Breast epithelium (tissue), 4 donors: ENCODE results near the gene CCDC87. TPM values are rescaled to one million over a fixed set of nuclear protein-coding genes. Genes with fewer than 3 reads are reported as not detected.
"Not testable (repeated sequence)": the region's sequence is repeated elsewhere in the genome, so short reads cannot be mapped to it uniquely, and the experiment has no call there.

Source experiments
- DNase-seq, 2 donors: peaks; one replicate each; pipeline ENCODE4 v3.0.0-alpha.2; 2019; ENCODE audit warnings: low spot score in 2 of 2
- H3K27ac ChIP-seq, 2 donors: fragments of 200-600 bp; sonication (generic) in 1 of 2; one replicate each; pipeline ENCODE4 v1.5.1; 2016 to 2019; ENCODE audit warnings: mild to moderate bottlenecking in 1 of 2
- H3K27me3 ChIP-seq, 2 donors: fragments of 200-600 bp; sonication (generic) in 1 of 2; one replicate each; pipeline versions ENCODE4 v1.5.1 to v1.6.0; 2017 to 2019; ENCODE audit warnings: control low read depth in 1 of 2, mild to moderate bottlenecking in 1 of 2
- H3K36me3 ChIP-seq: fragments of 200-600 bp; one replicate; pipeline ENCODE4 v1.5.1; 2019
- H3K4me1 ChIP-seq, 2 donors: fragments of 200-600 bp; sonication (generic); one replicate each; pipeline ENCODE4 v1.5.1; 2016 to 2019; ENCODE audit warnings: control low read depth in 1 of 2
- H3K4me3 ChIP-seq, 3 donors: fragments of 200-600 bp; sonication (generic); 1 replicate in 2 of 3; 2 replicates in 1 of 3; pipeline ENCODE4 v1.5.1; 2016 to 2019; ENCODE audit warnings: mild to moderate bottlenecking in 3 of 3, moderate library complexity in 2 of 3
- H3K9me3 ChIP-seq, 2 donors: fragments of 200-600 bp; sonication (generic) in 1 of 2; one replicate each; pipeline ENCODE4 v1.5.1; 2016 to 2019; ENCODE audit warnings: control low read depth in 1 of 2
- POLR2A ChIP-seq: fragments of 450-650 bp; IDR thresholded peaks from one replicate; pipeline ENCODE4 v1.6.1; 2016; ENCODE audit warnings: antibody characterized with exemption, mild to moderate bottlenecking, moderate library complexity
- POLR2AphosphoS5 ChIP-seq, 3 donors: sonication (generic); formaldehyde crosslinking; IDR thresholded peaks; one replicate each; pipeline ENCODE4 v1.6.1; 2017; ENCODE audit warnings: antibody characterized with exemption in 3 of 3
- intact Hi-C: fragments of 100-400 bp; cut with DNase I; formaldehyde crosslinking; loops from one replicate; pipeline ENCODE4 v1.15.1; 2023; ENCODE audit warnings: low total_unique reads
- total RNA-seq, 3 donors: library from RNA; depleted of rRNA; stranded (reverse); fragments of >200 nt; gene quantifications; one replicate each; pipeline ENCODE4 v1.1.0, GENCODE V29; 2016
- TF ChIP-seq, protein P1 (sequence below), 3 donors: fragments of 450-650 bp; IDR thresholded peaks; one replicate each; pipeline ENCODE4 v1.5.1; 2016 to 2017; ENCODE audit warnings: antibody characterized with exemption in 3 of 3, mild to moderate bottlenecking in 3 of 3, moderate library complexity in 3 of 3

CCDC87 gene
- total RNA-seq, 3 donors from 2014 or later = 0.15 TPM; not detected in 2

DNA sequence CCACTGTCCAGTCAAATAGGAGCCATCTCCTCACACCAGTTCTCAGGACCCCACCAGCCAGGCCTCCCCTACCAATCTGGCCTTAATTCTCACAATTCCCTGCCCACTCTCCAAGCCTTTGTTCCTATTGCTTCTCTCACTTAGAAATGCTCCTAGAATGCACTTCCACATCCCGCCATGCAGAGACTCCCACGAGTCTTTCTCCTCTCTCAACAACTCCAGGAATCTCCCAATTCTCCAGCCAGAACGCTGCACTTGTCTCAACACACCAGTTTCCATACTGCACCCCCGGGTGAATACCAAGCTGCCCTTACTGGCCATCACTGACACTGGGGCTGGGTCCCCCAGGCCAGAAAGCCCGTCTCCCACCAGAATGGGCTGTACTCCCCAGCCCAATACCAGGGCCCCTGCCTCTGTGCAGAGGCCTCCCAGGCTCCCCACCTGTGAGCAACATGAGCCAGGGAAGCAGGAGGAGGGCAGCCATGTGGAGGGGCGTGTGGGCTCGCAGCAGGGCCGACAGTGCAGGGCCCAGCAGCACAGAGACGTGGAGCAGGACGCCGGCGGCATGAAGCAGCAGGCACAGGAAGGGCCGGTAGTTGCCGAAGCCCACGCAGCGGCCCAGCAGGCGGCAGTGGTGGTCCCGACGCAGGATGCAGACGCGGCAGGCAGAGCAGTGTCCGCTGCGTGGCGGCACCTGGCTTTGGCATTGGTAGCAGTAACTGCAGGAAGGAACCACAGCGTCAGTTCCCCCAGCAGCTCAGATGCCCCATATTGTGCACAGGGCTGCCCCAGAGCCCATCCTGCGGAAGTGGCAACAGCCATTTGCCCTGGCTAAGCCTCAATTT lies 49.4 kb downstream of the CCDC87 start:
- H3K27me3 ChIP-seq = no peaks in the 10 kb centered on the region
- no peaks in the 10 kb centered on the region for H3K4me1 ChIP-seq
- intact Hi-C loops = no loop called here
- peak overlapping the region in 1 of 2 donors; percentile 21 for H3K27ac ChIP-seq
- peak overlapping the region in 1 of 3 donors; percentile 47 for H3K4me3 ChIP-seq
- TF ChIP-seq, protein P1, sequence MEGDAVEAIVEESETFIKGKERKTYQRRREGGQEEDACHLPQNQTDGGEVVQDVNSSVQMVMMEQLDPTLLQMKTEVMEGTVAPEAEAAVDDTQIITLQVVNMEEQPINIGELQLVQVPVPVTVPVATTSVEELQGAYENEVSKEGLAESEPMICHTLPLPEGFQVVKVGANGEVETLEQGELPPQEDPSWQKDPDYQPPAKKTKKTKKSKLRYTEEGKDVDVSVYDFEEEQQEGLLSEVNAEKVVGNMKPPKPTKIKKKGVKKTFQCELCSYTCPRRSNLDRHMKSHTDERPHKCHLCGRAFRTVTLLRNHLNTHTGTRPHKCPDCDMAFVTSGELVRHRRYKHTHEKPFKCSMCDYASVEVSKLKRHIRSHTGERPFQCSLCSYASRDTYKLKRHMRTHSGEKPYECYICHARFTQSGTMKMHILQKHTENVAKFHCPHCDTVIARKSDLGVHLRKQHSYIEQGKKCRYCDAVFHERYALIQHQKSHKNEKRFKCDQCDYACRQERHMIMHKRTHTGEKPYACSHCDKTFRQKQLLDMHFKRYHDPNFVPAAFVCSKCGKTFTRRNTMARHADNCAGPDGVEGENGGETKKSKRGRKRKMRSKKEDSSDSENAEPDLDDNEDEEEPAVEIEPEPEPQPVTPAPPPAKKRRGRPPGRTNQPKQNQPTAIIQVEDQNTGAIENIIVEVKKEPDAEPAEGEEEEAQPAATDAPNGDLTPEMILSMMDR (IDR thresholded peaks at IDR 0.05) = no peak
- no peak for TF ChIP-seq POLR2A
- H3K9me3 ChIP-seq = no peaks in the 10 kb centered on the region
- H3K36me3 ChIP-seq = no peaks in the 10 kb centered on the region
- DNase-seq = no peak

DNA sequence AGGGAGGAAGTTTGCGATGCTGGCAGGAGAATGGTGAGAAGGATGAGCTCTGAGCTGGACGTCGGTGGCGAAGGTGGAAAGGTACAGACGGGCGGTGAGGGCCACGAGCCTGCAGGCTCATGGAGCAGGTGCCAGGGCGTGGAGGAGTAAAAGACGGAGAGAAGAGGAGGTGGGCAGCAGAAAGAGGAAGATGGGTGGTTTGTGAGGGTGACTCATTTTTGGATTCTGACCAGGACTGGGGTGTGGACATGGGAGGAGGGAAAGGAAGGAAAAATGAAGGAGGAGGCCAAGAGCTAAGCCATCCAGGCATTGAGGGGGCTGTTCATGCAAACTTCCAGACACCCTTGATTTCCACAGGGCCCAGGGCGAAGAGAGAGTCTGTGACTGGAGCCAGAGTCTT lies 50.5 kb downstream of the CCDC87 start:
- H3K36me3 ChIP-seq = no peaks in the 10 kb centered on the region
- intact Hi-C loops = no loop called here
- H3K4me1 ChIP-seq = no peaks in the 10 kb centered on the region
- no peaks in the 10 kb centered on the region for H3K27me3 ChIP-seq
- TF ChIP-seq POLR2A (no peak), POLR2AphosphoS5 (IDR thresholded peaks at IDR 0.05) (no peak)
- TF ChIP-seq, protein P1 (IDR thresholded peaks at IDR 0.05) = no peak
- H3K27ac ChIP-seq = no peak overlapping the region
- DNase-seq = no peak
- no peaks in the 10 kb centered on the region for H3K9me3 ChIP-seq
- H3K4me3 ChIP-seq = no peak overlapping the region

DNA sequence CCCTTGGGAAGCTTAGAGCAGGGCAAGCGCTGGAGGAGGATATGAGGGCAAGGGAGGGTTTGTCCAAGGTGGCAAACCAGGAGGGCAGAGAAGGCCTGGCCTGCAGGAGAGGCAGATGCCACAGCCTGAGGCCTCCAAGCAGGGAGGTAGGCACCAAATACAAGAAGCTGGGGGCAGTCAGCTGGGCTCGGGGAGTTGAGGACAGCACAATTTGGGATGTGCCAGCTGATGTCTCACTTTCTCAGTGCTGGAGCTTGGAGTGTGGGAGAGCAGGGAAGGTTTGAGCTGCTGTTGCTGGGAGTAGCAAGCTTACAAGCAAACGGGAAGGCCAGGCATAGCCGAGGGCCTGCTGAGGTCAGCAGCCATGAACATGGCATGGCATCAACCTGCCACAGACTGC lies 51.0 kb downstream of the CCDC87 start:
- no peak for DNase-seq
- Histone ChIP-seq H3K27ac (no peak overlapping the region), H3K4me1 (no peaks in the 10 kb centered on the region)

DNA sequence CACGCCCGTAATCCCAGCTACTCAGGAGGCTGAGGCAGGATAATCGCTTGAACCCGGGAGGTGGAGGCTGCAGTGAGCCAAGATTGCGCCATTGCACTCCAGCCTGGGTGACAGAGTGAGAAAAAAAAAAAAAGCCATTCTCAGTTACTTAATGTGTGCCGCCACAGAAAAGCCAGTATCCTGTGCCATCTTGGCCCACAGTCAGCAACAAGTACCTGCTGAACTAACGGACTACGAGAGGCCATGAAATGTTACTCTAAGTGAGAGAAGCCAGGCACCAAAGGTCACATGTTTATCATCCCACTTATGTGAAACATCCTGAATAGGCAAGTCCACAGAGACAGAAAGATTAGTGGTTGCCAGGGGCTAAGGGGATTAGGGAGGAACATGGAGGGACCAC lies 52.3 kb downstream of the CCDC87 start:
- H3K36me3 ChIP-seq, H3K4me1 ChIP-seq, intact Hi-C loops, H3K9me3 ChIP-seq, H3K27ac ChIP-seq, DNase-seq, H3K4me3 ChIP-seq, H3K27me3 ChIP-seq: not testable (repeated sequence)

More for the DNA sequence above, 51.0 kb downstream of the CCDC87 start:
- TF ChIP-seq POLR2A (no peak), POLR2AphosphoS5 (IDR thresholded peaks at IDR 0.05) (no peak)
- TF ChIP-seq, protein P1 (IDR thresholded peaks at IDR 0.05) = no peak
- intact Hi-C loops = no loop called here
- Histone ChIP-seq H3K4me3 (no peak overlapping the region), H3K9me3 (no peaks in the 10 kb centered on the region), H3K36me3 (no peaks in the 10 kb centered on the region), H3K27me3 (no peaks in the 10 kb centered on the region)

Other genes starting within 250 kb of the CCDC87 start
- gene BRMS1, start 248.0 kb downstream of the CCDC87 start, total RNA-seq = 10 to 100 TPM; 52.0 to 61.6 (median 54.3) TPM
- 10 to 100 TPM; 20.0 to 35.4 (median 30.1) TPM for gene B4GAT1, start 245.4 kb downstream of the CCDC87 start, total RNA-seq
- gene SLC29A2, start 221.3 kb downstream of the CCDC87 start, total RNA-seq = 1 to 10 TPM; 4.9 to 7.5 (median 6.4) TPM
- gene NPAS4, start 172.0 kb downstream of the CCDC87 start, total RNA-seq = not detected
- 10 to 100 TPM; 33.1 to 42.3 (median 36.8) TPM for gene MRPL11, start 154.2 kb downstream of the CCDC87 start, total RNA-seq
- gene PELI3, start 126.2 kb downstream of the CCDC87 start, total RNA-seq = 10 to 100 TPM; 16.0 to 20.0 (median 18.6) TPM
- 10 to 100 TPM; 16.5 to 24.3 (median 16.7) TPM for gene DPP3, start 112.6 kb downstream of the CCDC87 start, total RNA-seq
- gene BBS1, start 82.4 kb downstream of the CCDC87 start, total RNA-seq = 10 to 100 TPM; 51.5 to 79.5 (median 63.8) TPM
- gene ZDHHC24, start 47.0 kb downstream of the CCDC87 start, total RNA-seq = 10 to 100 TPM; 12.9 to 20.0 (median 14.1) TPM
- gene ACTN3, start 46.2 kb downstream of the CCDC87 start, total RNA-seq = under 1 TPM in 2 of 3 donors, not detected in 1; under 0.01 to 0.16 TPM
- 100 to 1,000 TPM in 2 of 3 donors, 10 to 100 TPM in 1; 98.6 to 149 (median 116) TPM for gene CTSF, start 24.5 kb downstream of the CCDC87 start, total RNA-seq
- gene CCS, start 122 bp upstream of the CCDC87 start, total RNA-seq = 10 to 100 TPM; 27.5 to 44.2 (median 33.1) TPM
- gene RBM14, start 23.6 kb upstream of the CCDC87 start, total RNA-seq = 10 to 100 TPM; 42.6 to 55.0 (median 54.6) TPM
- gene RBM4, start 45.6 kb upstream of the CCDC87 start, total RNA-seq = 10 to 100 TPM; 73.9 to 98.3 (median 81.0) TPM
- 10 to 100 TPM; 14.9 to 43.8 (median 25.9) TPM for gene RBM4B, start 84.8 kb upstream of the CCDC87 start, total RNA-seq
- gene SPTBN2, start 136.2 kb upstream of the CCDC87 start, total RNA-seq = 10 to 100 TPM in 2 of 3 donors, 1 to 10 TPM in 1; 1.1 to 28.7 (median 27.2) TPM